Anterior cingulate cortex (tissue), 58 donors: ENCODE measurements around the gene ERICH6.
"Not testable (repeated sequence)": the region's sequence is repeated elsewhere in the genome, so short reads cannot be mapped to it uniquely, and the experiment has no call there.

ENCODE experiments used
- DNase-seq, 58 donors: peaks; one replicate each; lab custom pipeline; 2025; lab: John Stamatoyannopoulos, UW

The ERICH6 gene

DNA sequence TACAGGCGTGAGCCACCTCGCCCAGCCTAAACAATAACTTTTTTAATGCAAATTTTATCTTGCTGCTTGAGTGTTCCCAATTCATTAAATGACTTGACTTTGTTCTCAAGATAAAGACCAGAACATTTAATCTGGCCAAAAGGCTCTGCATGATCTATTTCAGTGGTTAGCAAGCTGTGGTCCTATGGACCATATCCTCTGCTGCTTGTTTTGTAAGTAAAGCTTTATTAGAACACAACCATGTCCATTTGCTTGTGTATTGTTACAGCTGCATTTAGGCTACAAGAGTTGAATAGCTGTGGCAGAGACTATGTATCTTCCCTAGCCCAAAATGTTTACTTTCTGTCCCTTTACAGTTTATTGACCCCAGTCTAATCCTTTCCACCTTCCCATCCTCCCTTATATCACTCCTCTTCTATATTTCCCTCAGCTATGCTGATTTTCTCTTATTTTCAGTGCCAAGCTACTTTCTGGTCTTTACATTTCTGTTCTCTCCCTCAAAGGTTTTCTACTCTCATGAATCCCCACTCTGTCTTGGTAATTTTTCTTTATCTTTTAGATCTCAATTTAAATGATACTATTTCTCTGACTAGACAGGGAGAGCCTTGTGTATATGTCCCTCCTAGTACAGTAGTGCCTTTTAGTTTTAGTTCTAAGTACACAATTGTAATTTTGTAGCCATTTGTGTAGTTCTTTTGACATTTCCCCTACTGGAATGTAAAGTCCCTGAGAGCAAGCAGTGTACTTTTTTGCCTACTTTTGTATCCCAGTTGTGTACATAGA, 77.4 kb downstream of the ERICH6 start:
- DNase-seq, result no peak

DNA sequence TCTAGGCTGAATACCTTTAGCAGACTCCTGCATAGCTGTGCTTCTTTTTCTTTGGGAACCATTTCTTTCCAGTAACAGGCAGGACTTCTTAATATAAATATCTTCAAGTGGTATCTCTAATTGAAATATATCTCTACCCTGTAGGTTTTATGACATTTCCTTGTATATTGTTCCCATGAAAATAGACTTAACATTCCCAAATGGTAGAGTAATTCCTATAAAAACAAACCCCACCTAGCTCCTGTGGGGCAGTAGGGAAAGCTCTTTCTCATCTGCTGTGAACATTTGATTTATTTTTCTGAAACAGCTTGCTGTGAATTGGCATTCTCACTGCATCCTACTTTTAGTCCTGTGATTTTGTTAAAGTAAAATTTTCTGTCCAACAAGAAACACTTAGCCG, 79.8 kb downstream of the ERICH6 start:
- no peak for DNase-seq

DNA sequence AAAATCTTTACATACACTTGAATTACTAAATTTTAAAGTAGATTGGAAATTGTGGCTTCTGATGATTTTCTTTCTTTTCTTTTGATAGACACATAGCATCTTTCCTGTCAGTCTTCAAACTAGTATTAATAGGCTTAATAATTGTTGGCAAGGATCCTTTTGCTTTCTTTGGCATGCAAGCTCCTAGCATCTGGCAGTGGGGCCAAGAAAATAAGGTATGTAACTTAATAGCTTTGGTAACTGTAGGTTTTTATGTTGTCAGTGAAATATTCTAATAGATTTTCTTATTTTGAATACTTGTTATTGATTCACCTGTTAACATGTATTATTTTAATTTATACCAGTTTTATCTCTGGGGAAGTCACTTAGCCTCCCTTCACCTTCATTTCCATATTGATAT, 80.8 kb downstream of the ERICH6 start:
- DNase-seq, result not testable (repeated sequence)

DNA sequence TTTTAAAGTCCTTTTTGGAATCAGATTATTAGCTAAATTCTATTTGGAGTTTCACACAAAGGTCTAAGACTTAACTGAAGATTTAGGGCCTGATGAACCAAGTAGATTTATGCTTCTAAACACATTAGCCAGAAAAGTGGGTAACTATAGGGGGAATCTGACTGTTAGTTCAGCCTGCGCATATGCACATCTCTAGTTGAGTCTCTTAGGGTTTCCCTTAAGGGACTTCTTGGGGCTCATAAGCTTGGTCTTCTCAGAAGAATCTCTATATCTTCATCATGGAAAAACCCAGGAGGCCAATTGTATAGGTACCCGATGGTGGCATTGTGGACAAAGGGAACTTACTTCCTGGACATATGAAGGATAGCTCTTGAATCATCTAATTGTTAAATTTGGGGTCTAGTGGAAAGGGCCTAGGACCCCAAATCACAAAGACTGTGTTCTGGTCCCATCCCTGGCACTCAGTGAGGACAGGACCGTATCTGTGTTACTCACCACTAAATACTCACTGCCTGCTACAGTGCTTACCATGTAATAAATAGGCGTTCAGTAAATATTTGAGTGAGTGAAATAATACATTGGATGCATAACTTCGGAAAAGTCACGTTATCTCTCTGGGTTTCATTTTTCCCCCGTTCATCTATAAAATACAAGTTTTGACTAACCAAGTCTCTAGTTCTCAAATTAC, 83.6 kb downstream of the ERICH6 start:
- no peak for DNase-seq

DNA sequence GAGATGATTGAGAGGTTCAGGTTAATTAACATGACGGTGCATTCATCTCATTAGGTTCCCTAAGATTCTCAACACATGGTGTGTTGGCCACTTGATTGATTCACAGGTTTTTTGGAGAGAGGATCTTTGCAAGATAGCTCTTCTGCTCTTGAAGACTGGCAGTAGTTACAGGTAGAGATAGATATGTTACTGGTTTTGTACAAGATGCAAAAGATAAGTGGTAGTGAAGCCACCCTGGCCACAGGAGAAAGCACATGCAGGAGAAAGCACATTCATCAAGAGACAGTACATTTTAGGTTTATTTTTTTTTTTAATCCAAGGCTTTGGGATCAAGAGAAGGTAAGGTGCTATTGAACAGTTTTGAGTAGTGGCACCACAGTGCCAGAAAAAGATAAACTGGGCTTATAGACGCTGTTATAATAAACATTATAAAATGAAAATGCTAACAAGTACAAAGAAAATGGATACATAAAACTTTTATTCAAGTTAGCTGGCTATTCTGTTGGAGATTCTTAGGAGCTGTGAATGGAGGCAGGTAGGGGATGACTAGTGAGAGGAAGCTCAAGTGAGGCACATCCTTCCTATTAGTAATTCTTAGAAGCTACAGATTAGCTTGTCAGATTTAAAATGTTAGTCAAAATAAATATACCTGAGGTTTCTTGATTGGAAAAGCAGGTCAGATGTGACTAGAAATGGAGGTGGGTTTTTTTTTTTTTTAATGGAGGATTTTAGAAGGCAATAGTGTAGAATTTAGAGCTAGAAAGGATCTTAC, 89.8 kb downstream of the ERICH6 start:
- no peak for DNase-seq

DNA sequence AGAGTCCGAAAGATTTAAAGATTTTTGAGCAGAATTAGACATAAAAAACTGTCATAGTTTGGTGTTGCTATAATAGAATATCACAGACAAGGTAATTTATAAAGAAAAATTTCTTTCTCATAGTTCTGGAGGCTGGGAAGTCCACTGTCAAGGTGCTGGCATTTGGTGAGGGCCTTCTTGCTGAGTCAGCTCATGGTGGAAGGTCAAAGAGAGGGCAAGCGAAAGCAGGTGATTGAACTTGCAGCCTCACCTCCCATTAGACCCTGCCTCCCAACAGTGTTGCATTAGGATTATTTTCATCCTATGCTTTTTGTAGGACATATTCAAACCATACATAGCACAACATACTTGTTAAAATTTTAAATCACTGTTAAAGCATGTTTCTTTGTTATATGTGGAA, 90.7 kb downstream of the ERICH6 start:
- DNase-seq, result no peak

DNA sequence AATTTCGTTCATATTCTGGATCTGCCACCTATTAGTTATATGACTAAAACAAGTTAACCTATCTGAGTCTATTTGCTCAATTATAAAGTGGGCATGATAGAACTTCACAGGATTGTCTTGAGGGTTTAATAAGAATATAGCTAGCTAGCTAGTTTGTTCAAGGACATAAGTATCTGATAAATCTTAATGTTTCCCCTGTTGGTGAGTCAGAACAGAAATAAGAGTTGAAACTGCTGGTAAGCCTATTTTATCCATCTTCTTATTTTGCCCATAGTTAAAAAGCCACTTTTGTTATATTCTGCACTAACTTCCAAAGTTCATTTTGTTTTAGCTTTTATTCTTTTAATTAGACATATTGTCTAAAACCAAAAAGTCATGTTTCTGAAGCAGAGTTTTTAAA, 91.2 kb downstream of the ERICH6 start:
- no peak for DNase-seq

DNA sequence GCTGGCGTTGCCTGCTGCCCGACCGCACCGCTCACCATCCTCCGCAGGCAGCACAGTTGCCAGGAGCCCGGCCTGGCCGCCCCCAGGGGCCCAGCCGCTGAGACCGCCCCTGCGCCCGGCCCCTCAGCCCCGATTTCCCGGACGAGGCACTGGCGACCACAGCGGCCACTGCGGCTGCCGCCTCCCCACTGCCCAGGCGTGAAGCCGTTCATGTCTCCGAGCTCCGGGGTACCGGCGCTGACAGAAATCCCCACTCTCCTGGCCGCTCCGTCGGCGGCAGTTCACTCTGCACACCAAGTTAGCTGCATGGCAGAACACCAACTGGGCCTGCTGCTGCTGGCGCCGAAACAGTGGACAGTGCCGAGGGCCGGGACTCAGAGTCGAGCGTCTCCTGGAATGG, 92.1 kb downstream of the ERICH6 start:
- no peak for DNase-seq

DNA sequence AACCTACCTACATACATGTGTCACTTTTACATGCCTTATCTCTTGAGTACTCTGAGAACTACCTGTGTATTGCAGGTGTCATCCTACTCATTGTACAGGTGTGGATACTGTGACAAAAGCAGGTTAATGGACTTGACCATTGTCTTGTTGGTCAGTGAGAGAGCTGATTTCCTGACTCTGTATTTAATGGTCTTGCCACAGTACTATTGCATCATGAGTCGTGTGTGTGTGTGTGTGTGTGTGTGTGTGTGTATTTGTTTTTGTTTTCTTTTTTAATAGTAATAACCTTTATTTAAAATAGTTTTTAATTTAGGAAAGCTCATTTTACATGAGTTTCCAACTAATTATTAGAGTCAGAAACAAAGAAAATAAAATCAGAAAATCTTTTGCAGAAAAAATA, 92.9 kb downstream of the ERICH6 start:
- no peak for DNase-seq

DNA sequence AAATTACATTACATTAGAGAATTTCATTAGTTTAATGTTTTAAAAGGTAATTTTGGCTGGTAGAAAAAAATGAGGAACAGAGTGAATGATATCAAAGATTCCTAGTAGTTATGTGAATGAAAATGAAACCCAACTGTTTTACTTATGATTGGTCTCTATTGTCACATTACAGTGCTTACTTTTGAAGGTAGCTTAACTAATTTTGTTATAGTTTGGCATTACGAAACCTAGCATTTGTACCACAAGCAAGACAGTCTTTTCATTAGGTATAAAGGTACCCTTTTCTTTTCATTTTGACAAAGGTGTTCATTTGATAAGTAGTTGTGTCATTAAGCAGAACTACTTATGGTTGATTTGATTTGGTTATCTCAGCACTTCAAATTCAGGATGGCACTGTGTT, 93.7 kb downstream of the ERICH6 start:
- DNase-seq, result no peak
